Heart left ventricle (tissue), 13 donors: ENCODE results near the gene DEXI.

ENCODE experiments used
- POLR2A ChIP-seq, 2 donors: fragments of 450-650 bp; IDR thresholded peaks; one replicate each; pipeline ENCODE4 v1.6.1; 2017; ENCODE audit warnings: antibody characterized with exemption in 2 of 2, mild to moderate bottlenecking in 2 of 2, moderate library complexity in 2 of 2
- TF ChIP-seq, protein P1 (sequence below), 12 donors: fragments of 200-600 bp; sonication (generic) in 4 of 12; IDR thresholded peaks; one replicate each; pipeline versions ENCODE4 v1.5.0 to v1.8.0; 2018 to 2022; ENCODE audit warnings: antibody characterized with exemption in 12 of 12, mild to moderate bottlenecking in 5 of 12
- donor health status: ischemic (EF 13 %, LVEDD 7.1; RV severe dilation, severe dysfunction).
- donor health status: DM: no; HTN: yes; CAD: no.
- donor health status: DM: no; HTN: no; CAD: no.
- donor health status: ischemic (EF 25% LVEDD 6.9; RV normal size, moderate dysfunction).
- donor health status: ischemic (EF 25% LVEDD 5.7; RV mildly dilated, moderate dysfunction).
- donor health status: ischemic (EF 35%, LVEDD 5.7; RV mildly dilated, moderate dysfunction).
- donor health status: nonischemic (EF 11% LVEDD 7.7; RV severe dilation, severe dysfunction).
- donor health status: DM: yes; HTN: yes; CAD: no.
- donor health status: PGD.
- donor health status: ischemic (EF 29% LVEDD 5.4; RV normal size, mild dysfunction).
- donor health status: nonischemic (EF 23%, LVEDD 6.1; RV moderate dilation, normal function).

GRCh38 chr16:10978871-10979446 lies 36.7 kb upstream of the DEXI start:
- no peak for TF ChIP-seq POLR2A (IDR thresholded peaks at IDR 0.05)
- TF ChIP-seq, protein P1, sequence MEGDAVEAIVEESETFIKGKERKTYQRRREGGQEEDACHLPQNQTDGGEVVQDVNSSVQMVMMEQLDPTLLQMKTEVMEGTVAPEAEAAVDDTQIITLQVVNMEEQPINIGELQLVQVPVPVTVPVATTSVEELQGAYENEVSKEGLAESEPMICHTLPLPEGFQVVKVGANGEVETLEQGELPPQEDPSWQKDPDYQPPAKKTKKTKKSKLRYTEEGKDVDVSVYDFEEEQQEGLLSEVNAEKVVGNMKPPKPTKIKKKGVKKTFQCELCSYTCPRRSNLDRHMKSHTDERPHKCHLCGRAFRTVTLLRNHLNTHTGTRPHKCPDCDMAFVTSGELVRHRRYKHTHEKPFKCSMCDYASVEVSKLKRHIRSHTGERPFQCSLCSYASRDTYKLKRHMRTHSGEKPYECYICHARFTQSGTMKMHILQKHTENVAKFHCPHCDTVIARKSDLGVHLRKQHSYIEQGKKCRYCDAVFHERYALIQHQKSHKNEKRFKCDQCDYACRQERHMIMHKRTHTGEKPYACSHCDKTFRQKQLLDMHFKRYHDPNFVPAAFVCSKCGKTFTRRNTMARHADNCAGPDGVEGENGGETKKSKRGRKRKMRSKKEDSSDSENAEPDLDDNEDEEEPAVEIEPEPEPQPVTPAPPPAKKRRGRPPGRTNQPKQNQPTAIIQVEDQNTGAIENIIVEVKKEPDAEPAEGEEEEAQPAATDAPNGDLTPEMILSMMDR (IDR thresholded peaks at IDR 0.05): no peak
